Measurements from ENCODE around the gene MAP4K5.

The MAP4K5 gene

GRCh38 chr14:50452979-50453705 lies 79.2 kb downstream of the MAP4K5 start:
- Histone ChIP-seq H3K4me3 (ENCODE audit: low read length) (no peak overlapping the region), H3K36me3 (ENCODE audit: control insufficient read depth, insufficient read depth, low read length) (no peaks in the 10 kb centered on the region), H3K9ac (ENCODE audit: low read length) (no peak overlapping the region), H3K4me1 (ENCODE audit: control insufficient read depth, insufficient read depth, low read length) (no peaks in the 10 kb centered on the region), H3K9me3 (ENCODE audit: control insufficient read depth, low read length) (no peaks in the 10 kb centered on the region), H3K27me3 (ENCODE audit: control insufficient read depth, insufficient read depth, low read length) (no peaks in the 10 kb centered on the region)

GRCh38 chr14:50452296-50452695 lies 80.1 kb downstream of the MAP4K5 start:
- H3K36me3 ChIP-seq (ENCODE audit: control insufficient read depth, insufficient read depth, low read length) = no peaks in the 10 kb centered on the region
- no peak overlapping the region for H3K9ac ChIP-seq (ENCODE audit: low read length)
- H3K4me1 ChIP-seq (ENCODE audit: control insufficient read depth, insufficient read depth, low read length) = peaks cover 5% of the 10 kb centered on the region
- H3K27me3 ChIP-seq (ENCODE audit: control insufficient read depth, insufficient read depth, low read length) = no peaks in the 10 kb centered on the region
- H3K9me3 ChIP-seq (ENCODE audit: control insufficient read depth, low read length) = no peaks in the 10 kb centered on the region
- no peak overlapping the region for H3K4me3 ChIP-seq (ENCODE audit: low read length)

- Histone ChIP-seq H3K9me3 (ENCODE audit: control insufficient read depth, low read length) (no peaks in the 10 kb centered on the region), H3K36me3 (ENCODE audit: control insufficient read depth, insufficient read depth, low read length) (no peaks in the 10 kb centered on the region), H3K4me3 (ENCODE audit: low read length) (no peak overlapping the region), H3K4me1 (ENCODE audit: control insufficient read depth, insufficient read depth, low read length) (peaks cover 5% of the 10 kb centered on the region), H3K27me3 (ENCODE audit: control insufficient read depth, insufficient read depth, low read length) (no peaks in the 10 kb centered on the region), H3K9ac (ENCODE audit: low read length) (no peak overlapping the region)
Observed at GRCh38 chr14:50451854-50452253, 80.5 kb downstream of the MAP4K5 start.

GRCh38 chr14:50447461-50447860 lies 84.9 kb downstream of the MAP4K5 start:
- no peaks in the 10 kb centered on the region for H3K9me3 ChIP-seq (ENCODE audit: control insufficient read depth, low read length)
- H3K36me3 ChIP-seq (ENCODE audit: control insufficient read depth, insufficient read depth, low read length) = no peaks in the 10 kb centered on the region
- no peaks in the 10 kb centered on the region for H3K27me3 ChIP-seq (ENCODE audit: control insufficient read depth, insufficient read depth, low read length)
- H3K9ac ChIP-seq (ENCODE audit: low read length) = no peak overlapping the region
- peaks cover 5% of the 10 kb centered on the region for H3K4me1 ChIP-seq (ENCODE audit: control insufficient read depth, insufficient read depth, low read length)
- H3K4me3 ChIP-seq (ENCODE audit: low read length) = no peak overlapping the region

- Histone ChIP-seq H3K36me3 (ENCODE audit: control insufficient read depth, insufficient read depth, low read length) (no peaks in the 10 kb centered on the region), H3K27me3 (ENCODE audit: control insufficient read depth, insufficient read depth, low read length) (no peaks in the 10 kb centered on the region), H3K9me3 (ENCODE audit: control insufficient read depth, low read length) (no peaks in the 10 kb centered on the region), H3K9ac (ENCODE audit: low read length) (no peak overlapping the region), H3K4me1 (ENCODE audit: control insufficient read depth, insufficient read depth, low read length) (no peaks in the 10 kb centered on the region), H3K4me3 (ENCODE audit: low read length) (no peak overlapping the region)
Observed at GRCh38 chr14:50434528-50434927, 97.8 kb downstream of the MAP4K5 start.

GRCh38 chr14:50432131-50432530 lies 100.2 kb downstream of the MAP4K5 start:
- Histone ChIP-seq H3K27me3 (ENCODE audit: control insufficient read depth, insufficient read depth, low read length) (no peaks in the 10 kb centered on the region), H3K36me3 (ENCODE audit: control insufficient read depth, insufficient read depth, low read length) (no peaks in the 10 kb centered on the region), H3K4me3 (ENCODE audit: low read length) (no peak overlapping the region), H3K9ac (ENCODE audit: low read length) (no peak overlapping the region), H3K9me3 (ENCODE audit: control insufficient read depth, low read length) (no peaks in the 10 kb centered on the region), H3K4me1 (ENCODE audit: control insufficient read depth, insufficient read depth, low read length) (no peaks in the 10 kb centered on the region)

GRCh38 chr14:50425816-50426215 lies 106.6 kb downstream of the MAP4K5 start:
- Histone ChIP-seq H3K36me3 (ENCODE audit: control insufficient read depth, insufficient read depth, low read length) (peaks cover 7% of the 10 kb centered on the region), H3K9ac (ENCODE audit: low read length) (no peak overlapping the region), H3K4me1 (ENCODE audit: control insufficient read depth, insufficient read depth, low read length) (no peaks in the 10 kb centered on the region)

GRCh38 chr14:50425105-50425504 lies 107.3 kb downstream of the MAP4K5 start:
- no peak overlapping the region for H3K9ac ChIP-seq (ENCODE audit: low read length)
- H3K27me3 ChIP-seq (ENCODE audit: control insufficient read depth, insufficient read depth, low read length) = no peaks in the 10 kb centered on the region
- no peaks in the 10 kb centered on the region for H3K4me1 ChIP-seq (ENCODE audit: control insufficient read depth, insufficient read depth, low read length)
- peaks cover 7% of the 10 kb centered on the region for H3K36me3 ChIP-seq (ENCODE audit: control insufficient read depth, insufficient read depth, low read length)
- H3K9me3 ChIP-seq (ENCODE audit: control insufficient read depth, low read length) = no peaks in the 10 kb centered on the region
- no peak overlapping the region for H3K4me3 ChIP-seq (ENCODE audit: low read length)

More at GRCh38 chr14:50425816-50426215, 106.6 kb downstream of the MAP4K5 start:
- no peaks in the 10 kb centered on the region for H3K27me3 ChIP-seq (ENCODE audit: control insufficient read depth, insufficient read depth, low read length)
- H3K4me3 ChIP-seq (ENCODE audit: low read length) = no peak overlapping the region
- H3K9me3 ChIP-seq (ENCODE audit: control insufficient read depth, low read length) = no peaks in the 10 kb centered on the region

- H3K36me3 ChIP-seq (ENCODE audit: control insufficient read depth, insufficient read depth, low read length) = peaks cover 7% of the 10 kb centered on the region
- no peaks in the 10 kb centered on the region for H3K4me1 ChIP-seq (ENCODE audit: control insufficient read depth, insufficient read depth, low read length)
- no peaks in the 10 kb centered on the region for H3K9me3 ChIP-seq (ENCODE audit: control insufficient read depth, low read length)
- no peak overlapping the region for H3K9ac ChIP-seq (ENCODE audit: low read length)
- no peaks in the 10 kb centered on the region for H3K27me3 ChIP-seq (ENCODE audit: control insufficient read depth, insufficient read depth, low read length)
- H3K4me3 ChIP-seq (ENCODE audit: low read length) = no peak overlapping the region
Observed at GRCh38 chr14:50423529-50423928, 108.8 kb downstream of the MAP4K5 start.

GRCh38 chr14:50421499-50421898 lies 110.9 kb downstream of the MAP4K5 start:
- no peak overlapping the region for H3K4me3 ChIP-seq (ENCODE audit: low read length)
- no peaks in the 10 kb centered on the region for H3K27me3 ChIP-seq (ENCODE audit: control insufficient read depth, insufficient read depth, low read length)
- H3K4me1 ChIP-seq (ENCODE audit: control insufficient read depth, insufficient read depth, low read length) = no peaks in the 10 kb centered on the region
- peaks cover 7% of the 10 kb centered on the region for H3K36me3 ChIP-seq (ENCODE audit: control insufficient read depth, insufficient read depth, low read length)
- H3K9me3 ChIP-seq (ENCODE audit: control insufficient read depth, low read length) = no peaks in the 10 kb centered on the region
- no peak overlapping the region for H3K9ac ChIP-seq (ENCODE audit: low read length)

GRCh38 chr14:50417853-50418252 lies 114.5 kb downstream of the MAP4K5 start:
- no peaks in the 10 kb centered on the region for H3K4me1 ChIP-seq (ENCODE audit: control insufficient read depth, insufficient read depth, low read length)
- H3K4me3 ChIP-seq (ENCODE audit: low read length) = no peak overlapping the region
- H3K9me3 ChIP-seq (ENCODE audit: control insufficient read depth, low read length) = no peaks in the 10 kb centered on the region
- no peaks in the 10 kb centered on the region for H3K27me3 ChIP-seq (ENCODE audit: control insufficient read depth, insufficient read depth, low read length)
- no peak overlapping the region for H3K9ac ChIP-seq (ENCODE audit: low read length)
- H3K36me3 ChIP-seq (ENCODE audit: control insufficient read depth, insufficient read depth, low read length) = no peaks in the 10 kb centered on the region

GRCh38 chr14:50410921-50411320 lies 121.4 kb downstream of the MAP4K5 start:
- no peaks in the 10 kb centered on the region for H3K36me3 ChIP-seq (ENCODE audit: control insufficient read depth, insufficient read depth, low read length)
- no peaks in the 10 kb centered on the region for H3K4me1 ChIP-seq (ENCODE audit: control insufficient read depth, insufficient read depth, low read length)
- no peak overlapping the region for H3K9ac ChIP-seq (ENCODE audit: low read length)
- H3K4me3 ChIP-seq (ENCODE audit: low read length) = no peak overlapping the region
- H3K27me3 ChIP-seq (ENCODE audit: control insufficient read depth, insufficient read depth, low read length) = no peaks in the 10 kb centered on the region
- no peaks in the 10 kb centered on the region for H3K9me3 ChIP-seq (ENCODE audit: control insufficient read depth, low read length)

GRCh38 chr14:50410071-50410470 lies 122.3 kb downstream of the MAP4K5 start:
- no peak overlapping the region for H3K4me3 ChIP-seq (ENCODE audit: low read length)
- no peaks in the 10 kb centered on the region for H3K27me3 ChIP-seq (ENCODE audit: control insufficient read depth, insufficient read depth, low read length)
- H3K4me1 ChIP-seq (ENCODE audit: control insufficient read depth, insufficient read depth, low read length) = no peaks in the 10 kb centered on the region
- no peaks in the 10 kb centered on the region for H3K36me3 ChIP-seq (ENCODE audit: control insufficient read depth, insufficient read depth, low read length)
- no peak overlapping the region for H3K9ac ChIP-seq (ENCODE audit: low read length)
- no peaks in the 10 kb centered on the region for H3K9me3 ChIP-seq (ENCODE audit: control insufficient read depth, low read length)

All from mucosa of stomach (tissue), 1 donor.